Lower leg skin (tissue), 3 donors: ENCODE measurements around the gene SMARCB1.

Experiments
- POLR2A ChIP-seq, 2 donors: fragments of 450-650 bp; IDR thresholded peaks; one replicate each; pipeline ENCODE4 v1.6.1; 2016 to 2017; ENCODE audit warnings: antibody characterized with exemption in 2 of 2, mild to moderate bottlenecking in 1 of 2, moderate library complexity in 1 of 2
- TF ChIP-seq, protein P1 (sequence below), 3 donors: fragments of 450-650 bp; IDR thresholded peaks; one replicate each; pipeline ENCODE4 v1.5.1; 2016; ENCODE audit warnings: antibody characterized with exemption in 3 of 3, mild to moderate bottlenecking in 3 of 3, moderate library complexity in 2 of 3

DNA sequence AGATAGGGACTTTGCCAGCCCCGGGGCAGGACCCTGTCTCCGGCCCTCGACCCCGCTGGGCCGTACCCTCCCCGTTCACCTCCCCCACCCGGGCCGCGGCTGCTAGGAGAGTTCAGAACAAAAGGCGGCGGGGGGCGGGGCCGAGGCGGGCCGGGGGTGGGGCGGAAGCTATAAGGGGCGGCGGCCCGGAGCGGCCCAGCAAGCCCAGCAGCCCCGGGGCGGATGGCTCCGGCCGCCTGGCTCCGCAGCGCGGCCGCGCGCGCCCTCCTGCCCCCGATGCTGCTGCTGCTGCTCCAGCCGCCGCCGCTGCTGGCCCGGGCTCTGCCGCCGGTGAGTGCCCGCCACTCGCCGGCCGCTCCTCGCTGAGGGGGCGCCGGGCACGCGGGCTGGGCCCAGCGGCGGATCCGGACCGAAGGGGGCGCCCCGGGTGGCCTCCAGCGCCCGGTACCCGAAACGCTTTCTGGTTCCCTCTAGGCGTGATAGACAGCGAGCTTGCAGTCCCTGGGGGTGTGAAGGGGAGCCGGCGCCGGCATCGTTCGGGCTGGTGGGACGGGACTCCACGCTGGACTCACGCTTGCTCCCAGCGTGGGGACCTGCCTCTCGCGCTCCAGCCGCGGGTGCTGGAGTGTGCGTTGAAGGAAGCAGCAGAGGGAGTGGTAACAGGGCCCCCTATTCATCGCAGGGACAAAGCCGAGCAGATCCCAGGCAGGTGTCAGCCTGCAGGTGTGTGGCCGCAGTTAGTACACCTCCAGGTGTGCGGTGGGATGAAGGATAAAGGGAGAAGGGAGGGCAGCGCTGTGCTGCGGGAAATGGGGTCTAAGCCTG, 13.9 kb upstream of the SMARCB1 start, which contains the start of gene MMP11:
- TF ChIP-seq, protein P1, sequence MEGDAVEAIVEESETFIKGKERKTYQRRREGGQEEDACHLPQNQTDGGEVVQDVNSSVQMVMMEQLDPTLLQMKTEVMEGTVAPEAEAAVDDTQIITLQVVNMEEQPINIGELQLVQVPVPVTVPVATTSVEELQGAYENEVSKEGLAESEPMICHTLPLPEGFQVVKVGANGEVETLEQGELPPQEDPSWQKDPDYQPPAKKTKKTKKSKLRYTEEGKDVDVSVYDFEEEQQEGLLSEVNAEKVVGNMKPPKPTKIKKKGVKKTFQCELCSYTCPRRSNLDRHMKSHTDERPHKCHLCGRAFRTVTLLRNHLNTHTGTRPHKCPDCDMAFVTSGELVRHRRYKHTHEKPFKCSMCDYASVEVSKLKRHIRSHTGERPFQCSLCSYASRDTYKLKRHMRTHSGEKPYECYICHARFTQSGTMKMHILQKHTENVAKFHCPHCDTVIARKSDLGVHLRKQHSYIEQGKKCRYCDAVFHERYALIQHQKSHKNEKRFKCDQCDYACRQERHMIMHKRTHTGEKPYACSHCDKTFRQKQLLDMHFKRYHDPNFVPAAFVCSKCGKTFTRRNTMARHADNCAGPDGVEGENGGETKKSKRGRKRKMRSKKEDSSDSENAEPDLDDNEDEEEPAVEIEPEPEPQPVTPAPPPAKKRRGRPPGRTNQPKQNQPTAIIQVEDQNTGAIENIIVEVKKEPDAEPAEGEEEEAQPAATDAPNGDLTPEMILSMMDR (IDR thresholded peaks at IDR 0.05) = no peak
- TF ChIP-seq POLR2A (IDR thresholded peaks at IDR 0.05) = no peak
